Measurements from ENCODE around the gene ACSF3.
"Not testable (repeated sequence)": the region's sequence is repeated elsewhere in the genome, so short reads cannot be mapped to it uniquely, and the experiment has no call there.

The ACSF3 gene

DNA sequence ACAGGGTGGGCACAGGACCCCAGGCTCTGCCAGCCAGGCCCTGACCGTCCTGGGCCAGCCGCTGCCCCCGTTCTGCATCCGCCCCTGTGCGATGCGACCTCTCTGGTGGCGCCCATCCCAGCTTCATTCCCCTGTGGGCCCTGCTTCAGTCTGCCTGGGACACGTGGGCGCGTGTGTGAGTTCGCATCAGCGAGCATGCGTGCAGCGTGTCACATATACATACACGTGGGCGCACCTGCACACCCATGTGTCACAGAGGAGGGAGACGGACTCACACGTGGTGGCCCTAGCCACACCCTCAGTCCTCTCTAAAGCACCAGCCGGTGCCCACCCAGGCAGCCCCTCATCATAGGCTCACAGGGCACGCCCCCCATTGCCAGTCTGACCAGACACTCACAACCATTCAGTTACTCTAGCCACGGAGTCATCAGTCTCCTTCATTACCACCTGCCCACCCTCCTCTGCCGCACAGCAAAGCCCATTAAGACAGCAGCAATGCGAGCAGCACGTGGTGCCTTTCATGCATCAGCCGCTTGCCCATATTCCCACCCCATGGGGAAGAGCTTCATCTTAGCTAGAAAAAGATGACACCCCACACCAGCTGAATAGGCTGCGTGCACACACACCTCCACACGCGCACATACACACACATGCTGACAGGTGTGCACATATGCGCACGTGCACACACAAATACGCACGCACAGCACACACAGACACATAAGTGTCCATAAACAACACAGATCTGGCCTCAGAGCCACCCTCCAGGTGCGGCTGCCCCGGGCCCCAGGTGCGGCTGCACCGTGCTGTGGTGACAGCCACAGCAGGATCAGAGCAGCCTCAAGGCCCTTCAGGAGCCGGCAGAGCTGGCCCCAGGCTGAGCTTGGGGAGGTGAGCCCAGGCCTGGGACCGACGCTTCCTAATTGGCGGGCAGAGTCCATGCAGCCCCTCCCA lies 68.4 kb downstream of the ACSF3 start:
- no peak for DNase-seq (ENCODE audit: low spot score)

DNA sequence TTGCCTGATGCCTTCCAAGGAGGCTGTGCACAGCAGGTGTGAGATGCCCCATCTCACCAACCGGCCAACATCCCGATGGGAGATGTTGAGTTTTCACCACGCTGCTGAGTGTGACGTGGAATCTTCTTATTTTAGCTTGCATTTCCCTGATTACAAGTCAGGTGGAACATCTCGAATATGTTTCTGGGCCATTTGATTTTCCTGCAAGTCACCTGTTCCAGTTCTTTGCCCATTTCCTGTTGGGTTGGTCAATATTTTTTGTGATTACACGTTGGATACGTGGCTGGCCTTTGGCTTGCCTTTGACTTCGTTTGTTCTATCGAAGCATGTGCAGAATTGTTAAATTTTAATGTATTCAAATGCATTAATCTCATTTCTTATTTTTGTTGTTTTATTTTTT lies 69.6 kb downstream of the ACSF3 start:
- no peak for DNase-seq (ENCODE audit: low spot score)

DNA sequence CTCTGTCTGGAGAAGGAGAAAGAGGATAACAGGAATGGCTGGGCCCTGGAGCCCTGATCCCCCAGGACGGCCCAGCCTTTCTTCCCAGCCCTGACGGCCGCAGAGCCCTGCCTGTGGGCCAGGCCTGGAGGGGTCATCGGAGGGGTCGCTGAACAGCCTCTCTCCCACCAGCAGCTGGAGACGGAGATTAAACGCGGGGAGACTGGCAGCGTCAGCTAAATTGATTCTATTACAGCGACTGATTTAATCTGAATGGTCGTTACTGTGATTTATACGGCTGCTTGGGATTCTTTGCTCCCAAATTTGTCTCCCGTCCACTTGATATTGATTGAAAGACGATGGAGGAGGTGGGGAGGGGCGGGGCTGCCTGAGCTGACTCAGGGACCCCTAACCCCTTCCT lies 70.8 kb downstream of the ACSF3 start:
- no peak for DNase-seq (ENCODE audit: low spot score)

DNA sequence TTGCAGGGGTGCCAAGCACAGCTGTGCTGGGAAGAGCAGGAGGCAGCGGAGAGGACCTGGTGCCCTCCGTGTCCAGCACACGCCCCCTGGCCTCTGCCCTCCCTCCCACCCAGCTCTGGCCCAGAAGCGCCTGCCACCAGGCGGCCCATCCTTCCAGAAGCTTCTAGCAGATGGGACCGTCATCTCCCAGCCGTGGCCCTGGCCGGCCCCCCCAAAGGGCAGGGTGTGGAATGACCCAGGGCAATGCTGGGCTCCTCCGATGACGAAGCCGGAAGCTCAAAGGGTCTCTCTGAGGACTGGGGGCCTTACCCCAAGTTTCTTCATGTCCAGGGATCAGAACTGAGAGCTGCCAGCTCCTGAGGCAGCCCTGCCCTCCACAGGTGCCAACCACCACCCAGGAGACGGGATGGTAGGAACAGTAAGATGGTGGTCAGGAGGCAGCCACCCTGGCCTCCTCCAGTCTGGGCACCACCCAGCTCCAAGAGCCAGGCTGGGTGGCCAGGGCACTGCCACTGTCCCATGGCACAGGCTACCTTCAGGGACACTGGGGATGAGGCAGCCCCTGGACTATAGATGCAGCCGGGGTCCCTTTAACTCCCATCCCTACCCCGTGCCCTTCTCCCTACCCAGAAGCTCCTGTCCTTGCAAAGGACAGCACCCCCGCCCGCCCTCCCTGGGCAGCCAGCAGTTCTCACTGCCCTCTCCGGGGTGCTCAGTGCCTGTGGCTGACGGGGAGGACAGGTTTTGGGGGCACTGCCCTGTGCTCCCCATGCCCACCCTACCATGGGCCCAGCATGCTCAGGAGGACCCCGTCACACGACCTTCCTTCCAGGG lies 71.4 kb downstream of the ACSF3 start:
- DNase-seq (ENCODE audit: low spot score) = no peak

DNA sequence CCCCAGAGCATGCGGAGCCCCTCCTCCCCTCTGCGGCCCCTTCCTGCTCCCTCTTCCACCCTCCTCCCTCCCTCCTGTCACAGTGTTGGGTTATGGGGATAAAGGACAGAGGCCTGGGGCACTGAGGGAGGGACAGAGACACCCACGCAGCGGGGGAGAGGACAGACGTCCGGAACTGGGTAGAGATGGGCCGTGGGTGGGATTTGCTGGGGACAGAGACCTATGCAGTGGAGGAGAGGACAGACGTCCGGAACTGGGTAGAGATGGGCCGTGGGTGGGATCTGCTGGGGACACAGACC lies 72.0 kb downstream of the ACSF3 start:
- DNase-seq (ENCODE audit: low spot score) = not testable (repeated sequence)

DNA sequence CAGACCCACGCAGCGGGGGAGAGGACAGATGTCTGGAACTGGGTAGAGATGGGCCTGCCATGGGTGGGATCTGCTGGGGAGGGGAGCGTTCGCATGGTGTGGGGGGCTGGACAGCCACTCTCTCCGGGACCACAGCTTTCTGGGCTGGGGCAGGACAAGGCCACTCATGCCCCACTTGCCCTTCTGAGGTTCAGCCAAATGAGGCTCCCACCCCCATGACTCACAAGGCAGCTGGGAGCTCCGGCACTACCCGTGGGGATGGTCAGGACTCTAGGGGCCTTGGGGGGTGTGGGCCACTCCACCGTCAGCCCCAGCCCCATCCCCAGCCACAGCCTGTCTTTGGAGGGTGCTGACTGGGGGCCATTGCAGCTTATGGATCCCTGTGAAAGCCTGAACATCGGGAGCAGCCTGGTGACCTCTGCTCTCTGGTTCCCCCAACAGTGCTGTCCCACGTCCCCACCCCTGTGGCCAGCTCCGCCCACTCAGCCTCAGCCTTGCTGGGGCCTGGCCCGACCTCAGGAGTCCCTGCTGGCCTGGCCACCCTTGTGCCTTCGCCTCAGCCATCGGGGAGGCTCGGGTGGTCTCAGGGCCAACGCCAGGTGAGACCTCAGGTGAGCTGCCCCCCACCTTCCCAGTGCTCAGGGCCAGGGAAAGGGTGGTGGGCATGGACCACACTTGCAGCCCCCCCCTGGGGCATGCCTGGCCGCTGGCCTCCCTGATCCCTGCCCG lies 73.2 kb downstream of the ACSF3 start:
- no peak for DNase-seq (ENCODE audit: low spot score)

DNA sequence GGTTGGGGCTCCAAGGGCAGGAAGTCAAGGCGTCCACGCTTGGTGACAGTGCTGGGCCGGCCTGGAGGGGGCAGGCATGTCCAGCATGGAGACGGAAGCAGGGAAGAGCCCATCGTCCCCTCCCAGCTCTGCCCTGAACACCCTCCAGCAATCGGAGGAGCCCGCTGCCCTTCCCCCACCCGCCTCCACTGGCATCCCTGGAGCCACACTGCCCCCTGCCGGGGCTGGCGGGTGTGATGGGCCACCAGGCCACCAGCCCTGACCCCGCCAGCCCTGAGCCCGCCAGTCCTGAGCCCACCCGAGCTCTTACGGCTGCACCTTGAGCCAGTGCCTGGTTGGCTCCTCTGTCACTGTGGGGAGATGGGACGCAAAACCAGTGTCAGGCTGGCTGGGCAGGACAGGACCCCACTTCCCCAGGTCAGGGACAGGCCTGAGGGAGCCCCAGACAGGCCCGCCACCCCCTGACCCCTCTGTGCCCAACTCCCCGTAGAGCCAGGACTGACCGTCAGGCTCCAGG lies 73.8 kb downstream of the ACSF3 start:
- DNase-seq (ENCODE audit: low spot score) = peak; percentile 99

DNA sequence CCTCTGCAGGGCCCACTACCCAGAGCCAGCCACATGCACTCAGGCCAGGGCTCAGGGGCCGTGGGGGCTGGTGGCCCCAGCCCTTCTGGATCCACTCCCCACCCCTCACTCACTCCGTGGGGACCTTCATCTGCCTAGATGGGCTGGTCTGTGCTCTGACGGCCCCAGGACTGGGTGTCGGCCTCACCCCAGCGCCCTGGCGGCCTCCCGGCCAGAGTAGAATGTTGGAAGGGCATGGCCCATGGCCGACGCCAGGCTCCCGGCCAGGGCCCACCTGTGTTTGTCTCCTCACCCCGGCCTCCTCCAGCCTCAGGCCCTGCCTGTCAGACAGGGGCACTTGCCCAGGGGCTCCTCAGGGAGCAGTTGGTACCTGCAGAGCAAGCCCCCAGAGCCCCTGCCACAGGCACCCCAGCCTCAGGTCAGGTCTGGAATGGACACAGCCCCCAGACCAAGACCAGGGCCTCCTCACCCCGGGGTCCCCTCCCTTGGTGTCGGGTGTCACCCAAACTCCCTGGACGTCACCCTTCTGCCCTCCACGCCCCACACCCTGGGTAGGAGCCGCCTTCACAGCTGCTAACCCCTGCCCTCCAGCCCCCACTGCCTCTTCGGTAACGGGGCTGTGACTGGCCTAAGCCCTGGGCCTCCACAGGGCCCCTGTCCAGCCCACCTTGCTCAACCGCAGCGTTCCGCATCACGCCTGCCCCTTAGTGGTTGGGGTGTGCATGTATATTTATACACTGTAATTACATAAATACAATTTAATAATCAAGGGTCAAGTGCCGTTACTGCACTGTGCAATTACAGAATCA lies 74.9 kb downstream of the ACSF3 start:
- no peak for DNase-seq (ENCODE audit: low spot score)

DNA sequence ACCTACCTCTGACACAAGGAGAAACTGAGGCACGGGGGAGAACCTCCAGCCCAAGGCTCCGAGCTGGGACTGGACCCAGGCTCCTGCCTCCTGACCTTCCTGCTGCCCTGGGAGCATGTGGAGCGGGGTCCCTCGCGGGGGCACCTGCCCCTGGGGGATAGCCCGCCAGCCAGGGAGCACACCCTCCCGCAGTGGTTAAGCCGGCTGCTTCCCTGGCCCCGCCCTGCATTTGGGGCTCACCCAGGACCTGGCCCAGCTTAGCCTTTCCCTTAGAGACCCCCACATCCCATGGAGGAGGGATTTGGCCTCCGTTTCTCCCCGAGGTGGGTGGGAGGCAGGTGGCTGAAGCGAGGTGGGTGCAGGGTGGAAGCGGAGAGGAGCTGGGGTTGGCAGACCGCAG lies 76.1 kb downstream of the ACSF3 start:
- no peak for DNase-seq (ENCODE audit: low spot score)

DNA sequence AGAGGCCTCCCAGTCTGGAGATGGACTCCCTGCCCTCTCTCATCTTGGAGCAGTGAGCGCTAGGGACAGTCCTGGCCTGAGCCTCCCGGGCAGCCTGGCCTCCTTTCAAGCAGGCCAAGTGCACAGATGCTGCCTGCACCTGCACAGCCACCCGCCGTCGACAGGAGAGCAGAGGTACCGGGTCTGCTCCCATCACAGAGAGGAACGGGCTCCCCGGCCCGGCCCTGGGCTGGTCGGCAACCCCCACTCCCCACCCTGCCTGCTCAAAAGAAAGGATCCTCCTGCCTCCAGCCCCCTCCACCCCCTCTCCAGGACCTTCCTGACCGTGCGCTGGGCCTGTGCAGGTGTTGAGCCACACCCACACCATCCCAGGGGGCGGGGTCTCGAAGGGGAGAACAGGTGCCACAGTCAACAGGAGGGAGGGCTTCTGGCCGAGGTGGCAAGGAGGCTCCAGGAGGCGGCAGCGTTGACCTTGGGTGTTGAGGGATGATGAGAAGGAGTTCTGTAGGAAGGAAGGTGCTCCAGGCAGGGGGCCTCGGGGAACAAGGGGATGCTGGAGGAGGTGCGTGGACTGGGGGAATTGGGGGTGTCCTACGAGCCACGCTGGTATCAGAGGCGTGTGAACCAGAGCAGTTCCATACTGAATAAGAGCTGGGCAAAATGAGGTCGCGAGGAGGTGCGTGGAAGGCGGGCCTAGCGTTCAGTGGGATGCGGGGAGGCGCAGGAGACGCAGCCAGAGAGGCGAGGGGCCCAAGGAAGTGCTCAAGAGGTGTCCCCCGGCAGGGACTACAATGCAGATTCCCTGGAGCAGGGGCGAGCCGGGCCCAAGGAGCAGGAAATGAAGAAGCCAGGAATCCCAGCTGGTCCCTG lies 76.9 kb downstream of the ACSF3 start:
- DNase-seq (ENCODE audit: low spot score) = no peak

DNA sequence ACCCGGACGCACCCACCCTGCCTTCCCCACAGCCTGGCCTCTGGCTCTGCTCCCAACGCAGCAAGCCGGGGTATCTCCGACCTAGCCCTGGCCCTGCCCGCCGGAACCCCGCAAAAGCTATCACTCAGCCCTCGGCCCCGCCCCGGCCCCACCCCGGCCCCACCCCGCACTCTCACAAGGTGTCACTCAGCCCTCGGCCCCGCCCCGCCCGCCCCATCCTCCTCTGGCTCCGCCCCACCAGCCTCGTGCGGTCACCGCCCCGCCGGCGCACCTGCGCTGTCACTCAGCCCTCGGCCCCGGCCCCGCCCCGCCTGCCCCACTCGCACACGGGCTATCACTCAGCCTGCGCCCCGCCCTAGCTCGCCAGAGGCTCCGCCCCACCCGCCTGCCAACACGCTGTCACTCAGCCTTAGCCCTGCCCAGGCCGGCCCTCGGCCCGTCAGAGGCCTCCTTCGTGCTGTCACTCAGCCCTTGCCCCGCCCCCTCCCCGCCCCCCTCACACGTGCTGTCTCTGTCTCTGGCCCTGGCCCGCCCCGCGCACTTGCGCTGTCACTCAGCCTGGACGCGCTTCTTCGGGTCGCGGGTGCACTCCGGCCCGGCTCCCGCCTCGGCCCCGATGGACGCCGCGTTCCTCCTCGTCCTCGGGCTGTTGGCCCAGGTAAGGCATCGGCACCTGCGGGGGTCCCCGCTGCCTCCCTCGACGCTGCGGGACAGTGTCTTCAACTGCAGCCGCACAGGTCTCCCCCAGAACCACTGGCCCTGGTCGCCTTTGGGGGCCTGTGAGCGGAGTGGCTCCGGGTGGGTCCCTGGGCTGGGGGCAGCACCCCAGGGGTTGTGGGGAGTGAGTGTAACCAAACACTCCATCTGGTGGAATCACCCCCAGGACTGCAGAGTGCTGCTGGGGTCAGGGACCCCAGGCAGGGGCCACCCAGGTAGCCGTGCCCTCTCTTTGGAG lies 77.8 kb downstream of the ACSF3 start, which contains the start of gene CDH15:
TSS of gene CDH15 (plus strand) at position 533 of the 955 bp plus-strand sequence. CDS start at position 617, 84 bp downstream.
- DNase-seq (ENCODE audit: low spot score) = peak; percentile 100

DNA sequence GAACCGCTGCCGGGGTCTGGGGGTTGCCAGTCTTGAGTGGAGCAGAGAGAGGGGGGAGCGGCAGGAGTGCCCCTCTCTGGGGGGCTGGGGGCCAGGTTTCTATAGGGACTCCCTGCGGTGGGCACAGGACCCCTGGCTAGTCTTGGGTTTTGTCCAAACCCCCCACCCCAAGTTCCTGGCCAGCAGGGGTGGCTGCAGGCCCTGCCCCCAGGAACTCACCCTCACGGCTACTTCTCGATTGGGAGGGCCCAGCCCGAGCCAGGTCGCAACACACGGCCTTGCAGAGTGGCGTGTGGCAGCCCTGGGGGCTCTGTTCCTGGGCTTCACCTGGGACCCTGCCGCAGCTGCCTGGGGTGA lies 78.5 kb downstream of the ACSF3 start:
- no peak for DNase-seq (ENCODE audit: low spot score)

DNA sequence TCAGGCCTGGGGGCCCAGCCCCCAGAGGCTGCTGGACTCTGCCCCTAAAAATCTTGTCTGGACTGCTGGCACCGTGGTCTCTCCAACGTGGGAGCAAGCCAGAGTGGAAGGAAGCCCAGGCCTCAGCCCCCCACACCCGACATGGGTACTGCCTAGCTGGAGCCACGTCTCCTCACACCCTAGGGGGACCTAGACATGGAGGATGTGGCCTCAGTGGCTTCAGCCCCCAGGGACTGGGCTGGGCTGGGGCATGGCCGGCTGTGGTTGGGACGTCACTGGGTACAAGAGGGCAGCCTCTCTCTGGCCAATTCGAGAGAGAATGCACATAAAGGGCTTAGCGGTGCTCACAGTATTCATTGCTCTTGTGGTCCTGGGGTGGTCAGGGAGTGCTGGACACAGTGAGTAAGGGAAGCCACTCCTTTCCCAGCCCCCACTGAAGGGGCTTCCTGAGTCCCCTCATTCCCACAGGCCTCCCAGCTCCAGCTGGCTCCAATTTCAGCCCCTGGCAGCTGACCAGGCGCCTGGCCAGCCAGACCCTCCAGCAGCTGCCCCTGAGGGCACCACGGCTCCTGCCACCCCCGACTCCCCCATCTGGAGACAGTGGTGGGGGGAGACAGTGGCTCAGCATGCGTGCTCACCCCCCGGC lies 79.0 kb downstream of the ACSF3 start:
- no peak for DNase-seq (ENCODE audit: low spot score)

DNA sequence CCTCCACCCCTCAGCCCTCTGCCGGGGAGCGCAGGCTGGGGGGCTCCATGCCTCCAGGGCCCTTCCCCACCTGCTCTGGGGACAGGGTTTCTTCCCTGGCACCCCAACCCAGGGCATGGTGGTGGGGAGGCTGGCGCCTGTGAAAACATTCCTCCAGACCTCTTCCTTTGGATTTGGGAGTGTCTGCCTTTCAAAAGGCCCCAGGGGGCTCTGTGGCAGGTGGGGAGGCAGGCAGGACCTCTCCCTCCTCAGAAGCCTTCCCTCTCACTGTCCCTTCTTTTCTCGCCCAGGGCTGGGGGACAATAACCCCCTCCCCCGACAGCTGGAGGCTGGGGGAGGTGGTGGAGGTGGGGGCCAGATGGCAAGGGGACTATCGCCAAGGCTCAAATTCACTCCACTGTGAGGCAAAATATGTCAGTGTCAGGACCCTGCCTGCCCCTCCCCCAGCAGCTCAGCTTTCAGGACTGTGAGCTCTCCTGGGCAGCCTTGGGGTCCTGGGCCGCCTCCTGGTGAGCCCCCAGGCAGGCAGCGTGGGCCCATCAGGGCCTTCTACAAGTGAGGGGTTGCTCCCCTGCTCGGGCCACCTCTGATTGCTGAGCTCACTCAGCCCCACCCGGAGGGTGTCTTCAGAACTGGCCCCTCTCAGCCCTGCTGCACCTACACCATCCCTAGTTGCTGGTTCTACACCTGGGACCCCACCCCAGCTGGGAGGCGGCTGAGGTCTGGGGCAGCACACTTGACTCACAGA lies 79.7 kb downstream of the ACSF3 start:
- no peak for DNase-seq (ENCODE audit: low spot score)

DNA sequence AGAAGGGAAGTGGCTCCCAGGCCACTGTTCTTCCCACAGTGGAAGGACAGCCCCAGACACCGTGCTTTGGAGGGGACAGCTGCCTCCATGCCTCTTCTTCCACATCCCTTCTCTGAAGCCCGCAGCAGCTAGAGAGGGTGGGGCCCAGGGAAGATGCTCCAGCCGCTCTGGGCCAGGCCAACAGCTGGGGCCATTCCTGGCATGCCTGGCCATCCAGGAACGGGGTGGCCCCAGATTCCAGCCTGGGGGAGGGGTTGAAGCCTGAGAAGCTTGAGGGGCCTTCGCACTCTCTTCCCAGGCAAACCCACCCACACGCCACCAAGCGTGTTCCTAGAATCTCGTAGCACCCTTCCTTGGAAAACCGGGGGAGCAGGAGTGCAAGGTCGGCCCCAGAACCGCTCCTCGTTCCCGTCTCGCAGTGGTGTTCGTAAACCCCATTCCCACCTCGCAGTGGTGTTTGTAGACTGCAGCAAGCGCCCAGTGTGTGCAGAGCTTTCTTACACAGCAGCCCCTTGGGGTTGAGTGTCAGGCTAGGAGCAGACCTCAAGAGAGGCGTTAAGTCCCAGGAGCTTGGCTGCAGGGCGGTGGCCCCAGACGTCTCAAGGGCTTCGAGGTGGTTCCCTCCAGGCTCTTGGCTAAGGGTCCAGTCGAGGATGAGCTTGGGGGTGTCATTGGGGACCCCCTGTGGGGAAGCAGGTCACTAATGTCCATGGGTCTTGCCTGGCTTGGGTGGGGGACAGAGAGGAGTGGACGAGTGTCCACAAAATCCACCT lies 80.6 kb downstream of the ACSF3 start:
- no peak for DNase-seq (ENCODE audit: low spot score)

DNA sequence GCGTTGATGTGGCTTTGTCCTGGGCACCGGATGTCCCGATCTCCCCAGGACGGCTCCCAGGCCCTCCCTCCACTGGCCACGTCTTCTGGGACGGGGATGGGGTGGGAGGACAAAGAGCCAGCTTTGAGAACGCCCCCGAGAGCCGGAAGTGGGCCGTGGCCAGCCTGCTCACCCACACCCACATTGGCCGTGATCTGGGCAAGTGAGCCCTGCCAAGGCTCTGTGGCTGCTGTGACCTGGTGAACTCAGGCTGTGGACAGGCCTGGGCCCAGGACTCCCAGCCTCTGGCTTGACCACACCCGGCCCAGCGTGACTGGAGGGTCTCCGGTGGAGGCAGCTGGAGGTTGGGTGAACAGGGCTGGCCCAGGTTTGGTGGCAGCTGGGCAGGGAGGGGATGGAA lies 81.2 kb downstream of the ACSF3 start:
- DNase-seq (ENCODE audit: low spot score) = no peak

All from HuH-7 (cell line).